GM12801 (cell line): ENCODE measurements around the gene SLC35E1.

ENCODE experiments used
- TF ChIP-seq, protein P1 (sequence below): IDR thresholded peaks from one replicate; pipeline ENCODE4 v1.5.1; 2011; ENCODE audit warnings: control low read depth; ENCODE audit not compliant: insufficient read length; ENCODE audit errors: extremely low read depth

The SLC35E1 gene

DNA sequence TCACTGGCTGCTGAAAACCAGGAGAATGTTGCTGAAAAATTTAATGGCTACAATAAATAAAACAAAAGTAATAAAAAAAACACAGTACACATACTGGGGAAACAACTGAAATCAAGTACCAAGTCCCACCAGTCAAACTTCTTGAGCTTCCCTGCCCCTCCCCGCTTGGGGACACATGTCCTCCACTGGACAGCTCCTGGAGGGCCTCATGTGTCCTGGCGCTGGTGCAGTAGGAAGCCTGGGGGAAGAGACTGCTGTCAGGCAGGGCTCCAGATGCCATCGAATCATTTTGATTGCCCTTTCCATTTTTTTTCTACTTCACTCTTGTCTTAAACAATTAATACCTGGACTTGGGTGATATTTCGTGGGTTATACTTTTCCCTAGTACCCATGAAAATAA, 26.6 kb upstream of the SLC35E1 start:
- TF ChIP-seq, protein P1, sequence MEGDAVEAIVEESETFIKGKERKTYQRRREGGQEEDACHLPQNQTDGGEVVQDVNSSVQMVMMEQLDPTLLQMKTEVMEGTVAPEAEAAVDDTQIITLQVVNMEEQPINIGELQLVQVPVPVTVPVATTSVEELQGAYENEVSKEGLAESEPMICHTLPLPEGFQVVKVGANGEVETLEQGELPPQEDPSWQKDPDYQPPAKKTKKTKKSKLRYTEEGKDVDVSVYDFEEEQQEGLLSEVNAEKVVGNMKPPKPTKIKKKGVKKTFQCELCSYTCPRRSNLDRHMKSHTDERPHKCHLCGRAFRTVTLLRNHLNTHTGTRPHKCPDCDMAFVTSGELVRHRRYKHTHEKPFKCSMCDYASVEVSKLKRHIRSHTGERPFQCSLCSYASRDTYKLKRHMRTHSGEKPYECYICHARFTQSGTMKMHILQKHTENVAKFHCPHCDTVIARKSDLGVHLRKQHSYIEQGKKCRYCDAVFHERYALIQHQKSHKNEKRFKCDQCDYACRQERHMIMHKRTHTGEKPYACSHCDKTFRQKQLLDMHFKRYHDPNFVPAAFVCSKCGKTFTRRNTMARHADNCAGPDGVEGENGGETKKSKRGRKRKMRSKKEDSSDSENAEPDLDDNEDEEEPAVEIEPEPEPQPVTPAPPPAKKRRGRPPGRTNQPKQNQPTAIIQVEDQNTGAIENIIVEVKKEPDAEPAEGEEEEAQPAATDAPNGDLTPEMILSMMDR, result no peak

DNA sequence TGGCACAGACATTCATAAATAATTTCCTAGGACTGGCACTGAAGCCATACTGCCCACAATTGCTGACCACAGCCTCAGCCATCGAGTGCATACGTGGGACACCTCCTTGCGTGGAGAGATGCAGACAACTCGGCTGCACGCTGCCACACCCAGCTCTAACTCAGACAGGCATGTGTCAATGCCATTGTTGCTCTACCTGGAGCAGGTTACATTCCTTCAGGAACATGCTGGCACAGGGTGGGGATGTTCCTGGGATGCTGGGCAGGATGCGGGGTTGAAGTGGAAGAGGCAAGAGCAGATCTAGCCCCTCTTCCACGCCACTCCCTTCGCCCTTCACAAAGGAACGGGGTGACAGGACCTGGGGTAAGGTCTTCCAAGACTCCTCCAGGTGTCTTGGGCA, 24.2 kb upstream of the SLC35E1 start:
- TF ChIP-seq, protein P1, result no peak

DNA sequence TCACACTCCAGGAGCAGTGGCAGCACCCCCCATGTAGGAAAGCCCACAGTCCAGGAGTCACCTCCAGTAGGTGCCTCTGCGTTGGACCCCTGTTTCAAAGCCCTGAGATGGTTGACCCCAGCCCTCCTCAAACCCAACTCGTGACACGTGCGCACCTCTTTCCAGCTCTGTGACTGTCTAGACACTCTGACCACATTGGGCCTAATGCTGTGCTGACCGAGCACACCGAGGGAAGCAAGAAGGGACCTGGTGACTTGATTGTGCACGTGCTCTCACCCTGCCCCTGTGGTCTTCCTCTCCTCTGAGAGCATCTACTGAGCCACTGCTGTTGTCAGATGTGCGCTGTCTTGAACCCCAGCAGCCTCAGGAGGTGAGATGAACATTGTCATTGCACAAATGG, 22.9 kb upstream of the SLC35E1 start:
- TF ChIP-seq, protein P1, result no peak

DNA sequence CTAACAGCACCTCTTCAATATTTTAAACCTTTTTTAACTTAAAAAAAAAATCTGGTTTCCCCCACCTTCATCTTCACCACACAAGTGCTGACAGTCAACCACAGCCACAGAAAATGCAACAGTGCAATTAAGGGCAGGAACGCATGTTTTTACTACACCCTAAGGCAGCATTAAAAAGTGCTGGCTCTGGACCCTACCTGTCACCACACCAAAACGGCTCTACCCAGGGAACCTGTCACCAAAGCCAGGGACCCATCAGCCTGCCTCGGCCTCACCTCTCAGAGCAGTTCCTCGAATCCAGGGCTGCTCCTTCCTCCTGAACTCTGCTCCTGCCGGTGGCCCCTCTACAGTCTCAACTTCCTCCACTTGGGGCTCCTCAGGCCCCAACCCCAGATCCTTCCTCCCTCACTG, 22.5 kb upstream of the SLC35E1 start:
- TF ChIP-seq, protein P1, result no peak

DNA sequence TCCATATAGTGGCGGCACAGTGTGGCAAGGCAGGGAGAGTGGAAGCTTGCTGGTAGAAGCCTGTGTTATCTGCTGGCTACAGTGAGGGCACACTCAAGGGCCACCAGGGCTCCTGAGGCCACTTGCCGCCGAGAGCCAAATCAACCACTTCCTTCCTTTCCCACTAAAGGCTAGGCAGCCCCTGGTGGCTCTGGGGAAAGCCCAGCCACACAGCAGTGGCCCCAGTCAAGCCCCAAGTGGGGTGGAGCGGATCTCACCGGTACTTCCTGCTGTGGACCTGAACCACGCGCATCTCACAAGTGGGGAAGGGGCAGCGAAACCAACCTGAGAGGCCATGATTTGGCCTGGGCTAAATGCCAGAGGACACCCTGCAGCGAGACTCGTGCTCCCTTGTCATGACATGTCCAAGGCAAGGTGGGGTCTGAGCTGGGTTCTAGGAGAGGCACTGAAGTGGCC, 21.9 kb upstream of the SLC35E1 start:
- TF ChIP-seq, protein P1, result no peak

DNA sequence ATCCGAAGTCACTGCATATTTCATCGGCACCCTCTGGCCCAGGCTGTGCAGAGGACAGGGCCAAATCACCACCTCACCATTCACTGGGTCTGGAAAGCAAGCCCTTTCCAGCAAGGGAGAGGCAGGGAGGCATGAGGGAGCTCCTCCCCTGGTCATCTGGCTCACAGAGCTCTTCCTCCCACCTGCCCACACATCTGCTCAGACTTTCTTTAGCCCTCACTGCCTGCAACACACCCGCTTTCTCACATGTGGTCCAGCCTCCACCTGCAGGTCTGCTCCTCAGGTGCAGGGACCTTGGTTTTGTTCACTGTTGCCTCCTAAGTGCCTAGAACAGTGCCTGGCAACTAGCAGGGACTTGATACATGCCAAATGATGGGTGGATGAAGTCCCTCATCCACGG, 21.0 kb upstream of the SLC35E1 start:
- TF ChIP-seq, protein P1, result no peak

DNA sequence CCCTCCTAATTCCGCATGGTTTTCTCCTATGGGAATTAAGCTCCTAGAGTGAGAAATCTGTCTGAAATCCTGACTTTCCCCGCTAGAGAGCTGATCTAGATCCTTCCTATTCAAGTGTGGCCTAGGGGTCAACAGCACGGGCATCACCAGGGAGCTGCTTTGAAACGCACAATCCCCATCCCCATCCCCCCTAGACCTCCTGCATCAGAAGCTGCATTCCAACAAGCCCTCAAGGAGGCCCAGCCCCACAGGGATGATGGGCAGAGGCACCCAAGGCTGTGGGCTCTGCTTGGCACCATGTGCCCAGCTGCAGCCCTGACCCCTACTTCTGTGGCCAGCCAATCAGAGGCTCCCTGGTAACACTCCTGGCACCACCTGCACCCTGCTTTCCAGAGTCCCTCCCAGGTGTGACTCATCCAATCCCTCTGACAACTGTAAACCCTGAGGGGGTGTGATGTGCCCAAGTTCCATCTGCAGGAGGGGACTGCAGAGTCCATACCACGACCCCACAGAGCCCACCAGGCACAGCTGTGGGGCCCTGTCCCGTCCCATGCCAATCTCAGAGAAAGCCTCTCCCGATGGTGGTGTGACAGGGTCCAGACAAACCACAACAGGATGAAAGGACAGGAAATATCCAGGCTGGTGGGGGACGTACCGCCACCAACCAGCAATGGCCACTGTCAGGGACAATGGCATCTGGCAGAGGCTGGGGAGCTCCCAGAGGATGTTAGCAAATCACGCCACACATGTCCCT, 19.8 kb upstream of the SLC35E1 start:
- TF ChIP-seq, protein P1, result no peak
